GM23248 (cell line): ENCODE results near the gene IGLON5. TPM values are rescaled to one million over a fixed set of nuclear protein-coding genes. Genes with fewer than 3 reads are reported as not detected.

Experiments used
- DNase-seq: peaks from one replicate; pipeline ENCODE4 v3.0.0-alpha.2; 2015
- H2AFZ ChIP-seq: fragments of 200-600 bp; sonication (generic); 2 replicates; pipeline ENCODE4 v1.6.1; 2016; ENCODE audit warnings: antibody characterized with exemption
- H3F3A ChIP-seq: fragments of 200-600 bp; sonication (generic); 2 replicates; pipeline ENCODE4 v1.6.1; 2016; ENCODE audit warnings: mild to moderate bottlenecking, antibody characterized with exemption, mixed run types; ENCODE audit not compliant: insufficient read depth
- H3K27ac ChIP-seq: fragments of 200-600 bp; sonication (generic); 2 replicates; pipeline ENCODE4 v1.5.1; 2016; ENCODE audit warnings: mild to moderate bottlenecking
- H3K27me3 ChIP-seq: fragments of 200-600 bp; sonication (generic); replicated peaks from 2 replicates; pipeline ENCODE4 v1.6.1; 2016; ENCODE audit warnings: mild to moderate bottlenecking; ENCODE audit not compliant: insufficient read depth
- H3K36me3 ChIP-seq: fragments of 200-600 bp; sonication (generic); 2 replicates; pipeline ENCODE4 v1.6.1; 2016; ENCODE audit warnings: low read depth, mild to moderate bottlenecking
- H3K4me1 ChIP-seq: fragments of 200-600 bp; sonication (generic); 2 replicates; pipeline ENCODE4 v1.6.1; 2016; ENCODE audit warnings: mild to moderate bottlenecking; ENCODE audit not compliant: insufficient read depth
- H3K4me2 ChIP-seq: fragments of 200-600 bp; sonication (generic); one replicate; pipeline ENCODE4 v1.6.1; 2016; ENCODE audit warnings: mild to moderate bottlenecking; ENCODE audit not compliant: unreplicated experiment
- H3K4me3 ChIP-seq: fragments of 200-600 bp; sonication (generic); 2 replicates; pipeline ENCODE4 v1.5.1; 2016; ENCODE audit warnings: mild to moderate bottlenecking
- H3K79me2 ChIP-seq: fragments of 200-600 bp; sonication (generic); 2 replicates; pipeline ENCODE4 v1.6.1; 2016; ENCODE audit warnings: mild to moderate bottlenecking; ENCODE audit not compliant: insufficient read depth
- H3K9ac ChIP-seq: fragments of 200-600 bp; sonication (generic); 2 replicates; pipeline ENCODE4 v1.6.1; 2016; ENCODE audit warnings: mild to moderate bottlenecking
- H3K9me2 ChIP-seq: fragments of 200-600 bp; sonication (generic); 2 replicates; pipeline ENCODE4 v1.6.1; 2016; ENCODE audit warnings: mixed run types, mild to moderate bottlenecking, moderate library complexity; ENCODE audit not compliant: insufficient read depth
- H3K9me3 ChIP-seq: fragments of 200-600 bp; sonication (generic); one replicate; pipeline ENCODE4 v1.6.1; 2017; ENCODE audit warnings: low read depth
- H4K20me1 ChIP-seq: fragments of 200-600 bp; sonication (generic); 2 replicates; pipeline ENCODE4 v1.6.0; 2016; ENCODE audit not compliant: insufficient read depth
- EZH2 ChIP-seq: fragments of 200-600 bp; sonication (generic); IDR thresholded peaks from 2 replicates; pipeline ENCODE4 v1.6.1; 2018; ENCODE audit warnings: antibody characterized with exemption, mild to moderate bottlenecking; ENCODE audit not compliant: insufficient read depth, poor library complexity, severe bottlenecking
- EZH2phosphoT487 ChIP-seq: fragments of 200-600 bp; sonication (generic); IDR thresholded peaks from 2 replicates; pipeline ENCODE4 v1.6.1; 2018; ENCODE audit warnings: antibody characterized with exemption, moderate library complexity, mild to moderate bottlenecking, low read depth; ENCODE audit not compliant: insufficient read depth
- WGBS, 2 experiments: methylation state at CpG; one replicate each; pipeline ENCODE4 v1.1.6; 2015 to 2017; ENCODE audit warnings: low lambda C conversion rate in 2 of 2, low coverage in 1 of 2; ENCODE audit errors: missing lambda C conversion rate in 2 of 2; 5-methylcytosine and 5-hydroxymethylcytosine counted together
- in situ Hi-C: fragments of 300-500 bp; cut with MboI; formaldehyde crosslinking; loops from 2 replicates; pipeline ENCODE4 v1.15.0; 2020
- polyA plus RNA-seq: library from polyadenylated mRNA; unstranded; fragments of >200 nt; fragmentation: Nextera tagmentation; extraction: Ambion mirVana; gene quantifications from 2 replicates; pipeline ENCODE4 v1.2.1, GENCODE V29; 2016
- total RNA-seq: library from RNA; depleted of rRNA; stranded (reverse); fragments of >200 nt; shearing (Covaris generic); gene quantifications from 2 replicates; pipeline ENCODE4 v1.2.3, GENCODE V29; 2014

The IGLON5 gene
- total and polyA plus RNA-seq, 2 experiments from 2014 or later, result not detected

- H3K4me1 ChIP-seq, result peaks cover 15% of the 10 kb centered on the region
- no peak overlapping the region for H3K9ac ChIP-seq
- H3K36me3 ChIP-seq, result no peaks in the 10 kb centered on the region
- no peaks in the 10 kb centered on the region for H3K27me3 ChIP-seq
- H3K4me3 ChIP-seq, result no peak overlapping the region
- H3K27ac ChIP-seq, result no peak overlapping the region
- no peaks in the 10 kb centered on the region for H3K9me2 ChIP-seq
- no peaks in the 10 kb centered on the region for H4K20me1 ChIP-seq
- 72 to 76% methylated on average over 8 of the region's 8 CpGs for WGBS, 2 experiments
- no peaks in the 10 kb centered on the region for H3K9me3 ChIP-seq
- H3F3A ChIP-seq, result peaks cover 19% of the 10 kb centered on the region
- DNase-seq, result no peak
- no peak overlapping the region for H2AFZ ChIP-seq
- in situ Hi-C loops, result no loop called here
- H3K79me2 ChIP-seq, result peaks cover 28% of the 10 kb centered on the region
- no peak overlapping the region for H3K4me2 ChIP-seq
- TF ChIP-seq EZH2 (no peak), EZH2phosphoT487 (no peak)
Observed at GRCh38 chr19:51354742-51355148, 43.3 kb downstream of the IGLON5 start.

- H3K79me2 ChIP-seq, result peaks cover 43% of the 10 kb centered on the region
- H3K9ac ChIP-seq, result no peak overlapping the region
- H3K4me3 ChIP-seq, result no peak overlapping the region
- WGBS, 2 experiments, result 93 to 95% methylated on average over 10 of the region's 10 CpGs
- no peaks in the 10 kb centered on the region for H4K20me1 ChIP-seq
- H3K4me2 ChIP-seq, result no peak overlapping the region
- no peak overlapping the region for H2AFZ ChIP-seq
- in situ Hi-C loops, result no loop called here
- H3K27ac ChIP-seq, result no peak overlapping the region
- no peaks in the 10 kb centered on the region for H3K9me3 ChIP-seq
- H3K9me2 ChIP-seq, result no peaks in the 10 kb centered on the region
- peaks cover 21% of the 10 kb centered on the region for H3F3A ChIP-seq
- H3K36me3 ChIP-seq, result no peaks in the 10 kb centered on the region
- no peak for DNase-seq
- no peak for TF ChIP-seq EZH2
- no peak for TF ChIP-seq EZH2phosphoT487
- H3K27me3 ChIP-seq, result no peaks in the 10 kb centered on the region
- H3K4me1 ChIP-seq, result peaks cover 13% of the 10 kb centered on the region
Observed at GRCh38 chr19:51356159-51356801, 44.8 kb downstream of the IGLON5 start.

- no peak overlapping the region for H3K4me2 ChIP-seq
- 88% methylated on average over 7 of the region's 7 CpGs for WGBS, 2 experiments
- peaks cover 18% of the 10 kb centered on the region for H3F3A ChIP-seq
- no peaks in the 10 kb centered on the region for H3K36me3 ChIP-seq
- no peaks in the 10 kb centered on the region for H3K27me3 ChIP-seq
- H3K4me3 ChIP-seq, result no peak overlapping the region
- H3K9me2 ChIP-seq, result no peaks in the 10 kb centered on the region
- no peaks in the 10 kb centered on the region for H3K9me3 ChIP-seq
- H3K4me1 ChIP-seq, result peaks cover 14% of the 10 kb centered on the region
- no peaks in the 10 kb centered on the region for H4K20me1 ChIP-seq
- no peak overlapping the region for H3K9ac ChIP-seq
- no peak for TF ChIP-seq EZH2phosphoT487
- no peak for TF ChIP-seq EZH2
- H3K79me2 ChIP-seq, result peaks cover 58% of the 10 kb centered on the region
- H2AFZ ChIP-seq, result no peak overlapping the region
- in situ Hi-C loops, result no loop called here
- DNase-seq, result no peak
- H3K27ac ChIP-seq, result no peak overlapping the region
Observed at GRCh38 chr19:51357952-51358351, 46.5 kb downstream of the IGLON5 start.

- Histone ChIP-seq H3K79me2 (peaks cover 70% of the 10 kb centered on the region), H3K4me3 (no peak overlapping the region), H3K9me3 (no peaks in the 10 kb centered on the region), H3K9me2 (no peaks in the 10 kb centered on the region), H3F3A (peaks cover 18% of the 10 kb centered on the region), H2AFZ (no peak overlapping the region), H3K4me2 (peak overlapping the region; percentile 21), H3K36me3 (no peaks in the 10 kb centered on the region), H3K27me3 (no peaks in the 10 kb centered on the region), H3K9ac (peak overlapping the region; percentile 54), H3K4me1 (peaks cover 17% of the 10 kb centered on the region), H4K20me1 (no peaks in the 10 kb centered on the region), H3K27ac (peak overlapping the region; percentile 85)
- in situ Hi-C loops, result no loop called here
- DNase-seq, result peak; percentile 96
- WGBS, 2 experiments, result 73 to 81% methylated on average over 4 of the region's 4 CpGs
- TF ChIP-seq EZH2, result no peak
- TF ChIP-seq EZH2phosphoT487, result no peak
Observed at GRCh38 chr19:51359294-51359693, 47.9 kb downstream of the IGLON5 start.
